ENCODE data around the gene PIP5K1C.
"Not testable (repeated sequence)": the region's sequence is repeated elsewhere in the genome, so short reads cannot be mapped to it uniquely, and the experiment has no call there.

The PIP5K1C gene

DNA sequence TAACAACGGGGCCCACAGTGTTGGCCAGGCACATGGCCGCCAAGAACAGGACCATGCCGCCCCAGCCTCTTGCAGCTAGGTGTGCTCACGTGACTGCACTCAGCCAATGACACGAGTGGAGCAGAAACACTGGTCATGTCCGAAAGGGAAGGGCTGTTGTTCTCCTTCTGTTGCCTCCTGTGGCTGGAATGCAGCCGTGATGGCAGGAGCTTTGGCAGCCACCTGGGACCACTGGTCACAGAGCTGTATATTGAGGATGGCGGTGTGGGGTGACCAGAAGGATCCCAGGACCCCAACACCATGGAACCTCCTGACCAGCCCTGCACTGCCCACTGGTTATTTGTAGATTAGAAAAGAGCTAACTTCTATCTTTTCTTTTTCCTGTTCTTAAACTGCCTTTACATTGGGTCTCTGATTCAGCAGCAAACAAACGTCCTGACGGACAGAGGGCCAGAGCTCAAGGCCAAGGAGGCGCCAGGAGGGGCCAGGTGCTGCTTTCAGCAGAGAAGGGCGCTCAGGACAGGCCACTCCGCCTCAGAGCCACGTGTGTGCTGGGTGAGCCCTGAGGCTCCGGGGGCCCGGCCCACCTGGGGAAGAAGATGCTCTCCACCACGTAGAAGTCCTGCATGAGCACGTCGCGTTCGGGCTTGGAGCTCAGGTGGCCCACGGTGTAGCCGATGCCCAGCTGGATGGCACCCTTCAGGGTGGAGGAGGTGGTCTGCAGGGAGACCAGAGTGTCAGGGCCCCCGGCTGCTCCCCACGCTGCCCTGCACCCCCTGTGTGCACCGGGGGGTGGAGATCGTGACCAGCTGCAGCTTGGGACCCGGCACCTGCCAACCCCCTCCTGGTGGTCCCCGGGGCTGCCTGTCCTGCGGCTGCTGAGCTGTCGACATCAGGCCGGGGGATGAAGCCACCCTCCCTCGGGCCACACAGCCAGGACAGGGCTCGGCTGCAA, 38.7 kb downstream of the PIP5K1C start:
- DNase-seq (ENCODE audit: low read depth) = no peak

DNA sequence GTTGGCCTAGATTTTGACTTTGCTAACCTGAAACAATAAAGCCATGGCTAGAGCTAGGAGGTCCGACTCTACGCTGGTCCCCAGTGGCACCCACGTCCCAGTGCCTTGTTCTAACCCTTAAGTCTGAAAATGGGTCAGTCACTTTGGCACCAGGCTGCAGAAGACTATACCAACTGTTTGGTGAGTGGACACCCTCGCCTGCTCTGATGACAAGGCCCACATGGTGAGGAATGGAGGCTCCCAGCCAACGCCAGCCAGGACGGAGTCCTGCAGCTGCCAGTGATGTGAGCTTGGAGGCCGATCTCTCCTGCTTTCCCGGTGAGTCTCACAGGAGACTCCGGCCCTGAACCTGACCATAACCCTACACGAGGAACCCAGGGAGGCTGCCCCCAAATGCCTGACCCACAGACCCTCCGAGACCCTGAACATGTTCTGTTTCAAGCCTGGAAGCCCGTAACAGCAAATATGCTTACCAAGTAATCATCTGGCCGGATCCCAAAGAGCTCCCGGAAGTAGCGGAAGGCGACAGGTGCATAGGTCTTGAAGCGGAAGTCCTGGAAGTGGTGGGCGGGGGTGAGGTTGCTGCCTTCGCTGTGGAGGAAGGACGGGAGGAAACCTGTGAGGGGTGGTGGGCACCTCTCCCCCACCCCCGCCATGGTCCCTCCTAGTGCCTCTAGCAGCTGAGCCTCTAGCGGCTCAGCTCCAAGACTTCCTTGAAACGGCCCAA, 39.6 kb downstream of the PIP5K1C start:
- DNase-seq (ENCODE audit: low read depth) = no peak

DNA sequence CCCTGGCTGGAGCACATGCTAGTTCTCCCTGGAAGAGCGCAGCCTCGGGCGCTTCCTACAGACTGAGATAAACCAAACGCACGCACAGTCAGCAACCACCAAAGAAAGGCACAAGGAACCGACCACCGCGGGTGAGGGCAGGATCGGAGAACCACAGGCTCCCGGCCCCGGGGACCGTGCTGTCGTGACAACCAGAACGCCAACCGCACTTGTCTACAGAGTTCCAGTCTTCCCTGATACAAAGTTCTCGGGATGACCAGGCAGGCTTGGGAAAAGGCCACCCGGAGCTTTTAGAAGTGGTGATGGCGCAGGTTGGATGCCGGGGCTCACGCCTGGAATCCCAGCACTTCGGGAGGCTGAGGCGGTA, 40.5 kb downstream of the PIP5K1C start:
- DNase-seq (ENCODE audit: low read depth) = no peak

GRCh38 chr19:3658870-3659745, 41.2 kb downstream of the PIP5K1C start:
- DNase-seq (ENCODE audit: low read depth) = no peak

DNA sequence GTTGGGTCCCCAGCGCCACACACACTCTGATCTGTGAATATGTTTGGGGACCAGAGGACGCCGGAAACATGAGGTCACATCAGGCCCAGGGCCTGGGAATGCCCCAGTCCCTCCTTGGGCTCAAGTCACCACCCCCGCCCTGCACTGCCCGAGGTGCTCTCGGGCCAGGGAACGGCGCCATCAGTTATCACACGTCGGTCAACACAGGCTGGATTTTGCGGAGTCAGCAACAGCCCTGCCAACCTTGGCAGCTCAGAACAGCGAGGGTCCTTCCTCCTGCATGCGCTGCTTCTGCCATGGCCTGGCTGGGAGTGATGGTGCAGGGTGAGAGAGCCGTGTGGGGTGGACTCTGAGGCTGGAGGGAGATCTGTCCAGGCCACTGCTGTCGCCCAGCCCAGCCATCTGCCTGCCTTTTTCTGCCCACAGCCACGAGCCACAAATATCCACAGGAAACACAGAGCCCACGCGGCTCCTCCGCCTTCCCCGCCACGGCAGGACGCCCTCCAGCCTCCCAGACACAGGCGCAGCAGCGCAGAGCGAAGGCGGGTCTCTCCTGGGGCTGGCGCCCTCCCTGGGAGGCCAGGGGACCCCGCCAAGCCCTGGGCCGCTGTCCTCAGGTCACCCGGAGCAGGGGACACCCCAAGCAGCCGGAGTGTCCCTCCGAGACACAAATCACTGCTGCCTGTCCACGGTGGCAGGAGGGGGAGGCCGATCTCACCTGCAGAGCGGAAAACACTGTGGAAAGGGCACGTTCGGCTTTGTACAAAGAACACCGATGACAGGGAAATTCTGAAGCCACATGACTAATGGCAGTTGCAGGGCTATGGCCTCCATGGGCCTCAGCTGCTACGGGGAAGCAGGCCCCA, 42.0 kb downstream of the PIP5K1C start:
- no peak for DNase-seq (ENCODE audit: low read depth)

DNA sequence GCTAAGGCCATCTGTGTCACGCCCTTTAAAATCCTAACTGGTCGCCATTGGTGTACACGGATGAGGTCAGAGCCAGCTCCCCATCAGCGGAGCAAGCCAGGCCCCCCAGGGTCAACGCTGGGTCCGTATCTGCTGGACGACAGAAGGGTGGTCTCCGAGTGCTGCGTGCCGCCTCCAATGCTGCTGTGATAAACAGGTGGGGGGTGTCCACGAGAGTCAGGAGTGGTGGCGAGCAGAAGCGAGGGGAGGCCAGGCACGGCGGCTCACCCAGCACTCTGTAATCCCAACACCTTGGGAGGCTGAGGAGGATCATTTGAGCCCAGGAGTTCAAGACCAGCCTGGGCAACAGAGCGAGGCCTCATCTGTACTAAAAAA, 42.9 kb downstream of the PIP5K1C start:
- no peak for DNase-seq (ENCODE audit: low read depth)

- DNase-seq (ENCODE audit: low read depth) = no peak
Measured at GRCh38 chr19:3656747-3657394, 43.4 kb downstream of the PIP5K1C start.

GRCh38 chr19:3656073-3656746, 44.1 kb downstream of the PIP5K1C start:
- peak; percentile 10 for DNase-seq (ENCODE audit: low read depth)

GRCh38 chr19:3655402-3656072, 44.7 kb downstream of the PIP5K1C start:
- DNase-seq (ENCODE audit: low read depth) = peak; percentile 97

GRCh38 chr19:3653865-3654513, 46.3 kb downstream of the PIP5K1C start:
- no peak for DNase-seq (ENCODE audit: low read depth)

GRCh38 chr19:3653081-3653795, 47.0 kb downstream of the PIP5K1C start:
- no peak for DNase-seq (ENCODE audit: low read depth)

- no peak for DNase-seq (ENCODE audit: low read depth)
Measured at GRCh38 chr19:3652422-3652821, 47.8 kb downstream of the PIP5K1C start.

- no peak for DNase-seq (ENCODE audit: low read depth)
Measured at GRCh38 chr19:3651684-3652083, 48.6 kb downstream of the PIP5K1C start.

DNA sequence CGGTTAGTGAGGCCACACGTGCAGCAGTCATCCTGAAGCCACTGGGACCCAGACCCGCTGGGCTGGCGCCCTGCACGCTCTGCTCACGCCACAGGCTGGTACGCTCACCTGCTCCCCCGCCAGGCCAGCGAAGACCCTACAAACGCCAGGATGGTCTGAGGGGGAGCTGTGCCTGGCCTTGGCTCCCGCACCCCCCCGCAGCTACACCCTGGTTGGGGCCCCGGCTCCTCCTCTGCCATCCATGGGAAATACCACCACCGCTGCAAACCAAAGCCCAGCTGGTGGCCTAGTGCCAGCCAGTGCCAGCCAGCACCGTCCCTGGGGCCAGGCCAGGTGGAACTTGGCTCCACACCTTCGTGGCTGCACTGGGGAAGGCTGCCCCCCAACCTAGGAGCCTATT, 50.4 kb downstream of the PIP5K1C start:
- no peak for DNase-seq (ENCODE audit: low read depth)

DNA sequence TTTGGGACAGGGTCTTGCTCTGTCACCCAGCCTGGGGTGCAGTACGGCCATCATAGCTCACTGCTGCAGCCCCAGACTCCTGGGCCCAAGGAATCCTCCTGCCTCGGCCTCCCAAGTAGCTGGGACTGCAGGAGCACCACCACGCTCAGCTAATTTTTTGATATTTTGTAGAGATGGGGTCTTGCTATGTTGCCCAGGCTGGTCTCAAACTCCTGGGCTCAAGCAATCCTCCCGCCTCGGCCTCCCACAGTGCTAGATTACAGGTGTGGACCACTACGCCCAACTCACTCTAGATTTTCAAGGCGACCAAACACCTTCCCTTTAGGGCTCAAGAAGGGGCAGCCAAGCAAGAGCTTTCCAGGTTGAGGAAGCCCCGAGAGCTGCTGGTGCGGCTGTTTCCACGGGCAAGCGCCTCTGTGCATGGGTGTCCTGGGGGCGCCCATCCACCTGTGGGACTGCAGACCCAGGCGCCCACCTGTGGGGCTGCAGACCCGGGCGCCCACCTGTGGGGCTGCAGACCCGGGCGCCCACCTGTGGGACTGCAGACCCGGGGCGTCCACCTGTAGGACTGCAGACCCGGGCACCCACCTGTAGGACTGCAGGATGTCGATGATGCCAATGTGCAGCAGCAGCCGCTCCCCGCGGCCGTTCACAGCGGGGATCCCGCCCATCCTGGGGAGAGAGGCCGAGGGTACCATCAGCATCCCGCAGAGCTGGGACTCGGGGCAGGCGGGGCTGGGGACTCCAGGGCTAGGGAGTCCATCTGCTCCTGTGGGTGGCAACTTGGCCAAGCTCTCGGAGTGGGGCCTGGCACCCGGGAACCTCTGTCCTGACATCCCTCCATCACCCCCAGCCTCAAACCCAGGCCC, 52.0 kb downstream of the PIP5K1C start:
- no peak for DNase-seq (ENCODE audit: low read depth)

DNA sequence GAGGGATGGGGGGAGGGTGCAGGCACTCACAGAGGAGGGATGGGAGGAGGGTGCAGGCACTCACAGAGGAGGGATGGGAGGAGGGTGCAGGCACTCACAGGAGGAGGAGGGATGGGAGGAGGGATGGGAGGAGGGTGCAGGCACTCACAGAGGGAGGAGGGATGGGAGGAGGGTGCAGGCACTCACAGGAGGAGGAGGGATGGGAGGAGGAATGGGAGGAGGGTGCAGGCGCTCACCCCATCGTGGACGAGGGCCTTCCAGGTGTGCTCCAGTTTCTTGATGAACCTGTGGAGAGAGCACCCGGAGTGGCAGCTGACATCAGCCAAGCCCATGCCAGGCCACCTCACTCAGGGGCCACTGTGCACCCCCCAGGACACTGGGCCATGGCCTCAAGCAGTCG, 53.2 kb downstream of the PIP5K1C start:
- DNase-seq (ENCODE audit: low read depth) = not testable (repeated sequence)

DNA sequence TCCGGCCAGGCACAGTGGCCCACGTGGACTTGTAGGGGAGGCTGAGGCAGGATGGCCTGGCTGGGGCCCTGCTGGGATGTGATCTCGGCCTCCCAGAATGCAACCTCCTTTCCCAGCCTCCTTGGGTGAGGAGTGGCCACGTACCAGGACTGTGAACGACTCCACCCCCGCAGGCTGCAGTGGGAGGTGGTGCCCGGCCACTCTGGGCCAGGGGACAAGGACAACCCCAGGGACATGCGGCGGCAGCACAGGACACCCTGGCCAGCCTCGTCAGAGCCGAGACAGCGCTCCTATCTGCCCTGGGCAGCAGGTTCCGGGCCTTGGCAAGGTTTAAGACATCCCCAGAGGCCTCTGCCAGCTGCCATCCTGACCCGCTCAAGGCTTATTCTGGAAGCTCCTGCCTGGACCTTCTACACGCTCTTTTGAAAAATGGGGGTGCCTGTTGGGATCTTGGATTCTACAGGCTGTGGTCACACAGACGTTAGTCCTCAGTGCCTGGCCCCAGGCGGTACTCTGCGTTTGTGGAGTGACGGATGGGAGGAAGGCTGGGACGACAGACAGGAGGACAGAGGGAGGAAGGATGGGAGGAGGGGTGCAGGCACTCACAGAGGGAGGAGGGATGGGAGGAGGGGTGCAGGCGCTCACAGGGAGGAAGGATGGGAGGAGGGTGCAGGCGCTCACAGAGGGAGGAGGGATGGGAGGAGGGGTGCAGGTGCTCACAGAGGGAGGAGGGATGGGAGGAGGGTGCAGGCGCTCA, 53.8 kb downstream of the PIP5K1C start:
- DNase-seq (ENCODE audit: low read depth) = no peak

Measured in HS-5 (cell line).